Activated CD4-positive, alpha-beta T cell treated with anti-CD3 and anti-CD28 coated beads, Interleukin-2, amount 50 U/mL, for 24 hours (primary cell): Measurements from ENCODE around the gene DIAPH2.
"Not testable (repeated sequence)": the region's sequence is repeated elsewhere in the genome, so short reads cannot be mapped to it uniquely, and the experiment has no call there.

Experiments
- DNase-seq, 2 donors: peaks; one replicate each; pipeline ENCODE4 v3.0.0-alpha.2; 2020; ENCODE audit warnings: low read depth in 1 of 2, low spot score in 1 of 2

Gene DIAPH2

GRCh38 chrX:96715481-96715880, 30.8 kb downstream of the DIAPH2 start:
- no peak for DNase-seq

- DNase-seq, result no peak
These were observed 34.7 kb downstream of the DIAPH2 start for GRCh38 chrX:96719161-96719875.

GRCh38 chrX:96721354-96721753, 36.7 kb downstream of the DIAPH2 start:
- DNase-seq, result no peak

GRCh38 chrX:96722781-96723180, 38.1 kb downstream of the DIAPH2 start:
- no peak for DNase-seq

GRCh38 chrX:96729053-96729452, 44.4 kb downstream of the DIAPH2 start:
- DNase-seq, result no peak

GRCh38 chrX:96729868-96730643, 45.4 kb downstream of the DIAPH2 start:
- no peak for DNase-seq

- not testable (repeated sequence) for DNase-seq
These were observed 46.4 kb downstream of the DIAPH2 start for GRCh38 chrX:96731000-96731399.

GRCh38 chrX:96743367-96744073, 58.9 kb downstream of the DIAPH2 start:
- no peak for DNase-seq

- no peak for DNase-seq
These were observed 68.1 kb downstream of the DIAPH2 start for GRCh38 chrX:96752781-96753180.

GRCh38 chrX:96753230-96753629, 68.6 kb downstream of the DIAPH2 start:
- DNase-seq, result no peak

- no peak for DNase-seq
These were observed 71.8 kb downstream of the DIAPH2 start for GRCh38 chrX:96756491-96756890.

- DNase-seq, result no peak
These were observed 76.9 kb downstream of the DIAPH2 start for GRCh38 chrX:96761566-96761965.

GRCh38 chrX:96763608-96764007, 79.0 kb downstream of the DIAPH2 start:
- no peak for DNase-seq

- no peak for DNase-seq
These were observed 80.2 kb downstream of the DIAPH2 start for GRCh38 chrX:96764864-96765263.

- no peak for DNase-seq
These were observed 85.7 kb downstream of the DIAPH2 start for GRCh38 chrX:96770315-96770714.

- DNase-seq, result no peak
These were observed 86.8 kb downstream of the DIAPH2 start for GRCh38 chrX:96771486-96771885.

GRCh38 chrX:96774116-96774515, 89.5 kb downstream of the DIAPH2 start:
- no peak for DNase-seq

- no peak for DNase-seq
These were observed 92.3 kb downstream of the DIAPH2 start for GRCh38 chrX:96776966-96777365.

GRCh38 chrX:96791559-96791958, 106.9 kb downstream of the DIAPH2 start:
- DNase-seq, result no peak

GRCh38 chrX:96792047-96792446, 107.4 kb downstream of the DIAPH2 start:
- DNase-seq, result no peak

- DNase-seq, result no peak
These were observed 114.3 kb downstream of the DIAPH2 start for GRCh38 chrX:96798982-96799381.

- no peak for DNase-seq
These were observed 122.7 kb downstream of the DIAPH2 start for GRCh38 chrX:96807318-96807717.
